Stimulated activated memory B cell treated with anti-CD40 and anti-IgM and Interleukin-4, amounts not matched to agents 10 μg/mL and 1 μg/mL and 100 μg/mL, for 72 hours (primary cell): ENCODE results near the gene KRTAP5-2.

ENCODE experiments used
- ATAC-seq: fragments of 150-1000 bp; cut with Tn5 transposase; 2 replicates; pipeline ENCODE4 v1.10.0; 2021
- H3K27ac Mint-ChIP-seq: one replicate; pipeline ENCODE4 v1.8.0; 2022; ENCODE audit warnings: mild to moderate bottlenecking, mixed read lengths
- H3K27me3 Mint-ChIP-seq: one replicate; pipeline ENCODE4 v1.8.0; 2022; ENCODE audit warnings: mixed read lengths
- H3K36me3 Mint-ChIP-seq: one replicate; pipeline ENCODE4 v1.8.0; 2022; ENCODE audit warnings: mixed read lengths
- H3K4me1 Mint-ChIP-seq: one replicate; pipeline ENCODE4 v1.8.0; 2022; ENCODE audit warnings: mixed read lengths
- H3K4me3 Mint-ChIP-seq: one replicate; pipeline ENCODE4 v1.8.0; 2022; ENCODE audit warnings: mild to moderate bottlenecking, moderate library complexity, mixed read lengths
- H3K9me3 Mint-ChIP-seq: one replicate; pipeline ENCODE4 v1.8.0; 2022; ENCODE audit warnings: mixed read lengths

KRTAP5-2 gene

DNA sequence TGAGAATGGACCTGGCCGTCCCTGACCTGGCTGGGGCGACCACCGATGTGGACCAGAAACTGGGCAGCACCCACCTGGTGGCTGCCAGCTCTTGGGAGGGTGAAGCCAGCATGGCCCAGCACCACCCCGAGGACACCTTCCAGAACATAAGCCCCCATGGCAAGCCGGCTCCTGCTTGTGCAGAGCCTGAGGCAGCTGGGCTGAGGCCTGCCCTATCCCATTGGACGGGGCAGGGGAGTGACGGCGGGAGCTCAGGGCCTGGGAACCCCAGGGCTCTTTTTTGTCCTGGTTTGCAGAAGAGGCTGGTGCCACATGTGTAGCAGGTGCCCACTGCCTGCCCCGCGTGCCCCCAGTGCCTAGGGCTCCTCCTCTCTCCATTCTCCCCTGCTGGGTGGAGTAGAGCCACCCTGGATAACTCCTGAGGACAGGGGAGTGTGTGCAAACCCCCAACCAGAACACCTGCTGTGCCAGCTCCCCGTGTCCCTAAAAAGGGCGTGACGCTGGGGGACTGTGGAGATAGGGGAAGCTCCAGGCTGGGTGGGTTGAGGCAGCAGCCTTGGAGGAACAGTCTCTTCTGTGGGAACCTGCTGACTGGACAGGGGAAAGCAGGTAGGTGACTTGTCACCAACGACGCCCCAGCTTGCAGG lies 38.0 kb downstream of the KRTAP5-2 start:
- Mint-ChIP-seq H3K4me3 (no peak overlapping the region), H3K27ac (no peak overlapping the region), H3K9me3 (no peaks in the 10 kb centered on the region), H3K27me3 (peaks cover 41% of the 10 kb centered on the region), H3K4me1 (peaks cover 14% of the 10 kb centered on the region), H3K36me3 (peaks cover 6% of the 10 kb centered on the region)
- no peak for ATAC-seq

- Mint-ChIP-seq H3K9me3 (no peaks in the 10 kb centered on the region), H3K36me3 (peaks cover 6% of the 10 kb centered on the region), H3K4me1 (peaks cover 14% of the 10 kb centered on the region), H3K27ac (no peak overlapping the region), H3K4me3 (no peak overlapping the region), H3K27me3 (peaks cover 47% of the 10 kb centered on the region)
- peak; percentile 68 for ATAC-seq
These were observed 38.8 kb downstream of the KRTAP5-2 start for GRCh38 chr11:1559111-1559951.

DNA sequence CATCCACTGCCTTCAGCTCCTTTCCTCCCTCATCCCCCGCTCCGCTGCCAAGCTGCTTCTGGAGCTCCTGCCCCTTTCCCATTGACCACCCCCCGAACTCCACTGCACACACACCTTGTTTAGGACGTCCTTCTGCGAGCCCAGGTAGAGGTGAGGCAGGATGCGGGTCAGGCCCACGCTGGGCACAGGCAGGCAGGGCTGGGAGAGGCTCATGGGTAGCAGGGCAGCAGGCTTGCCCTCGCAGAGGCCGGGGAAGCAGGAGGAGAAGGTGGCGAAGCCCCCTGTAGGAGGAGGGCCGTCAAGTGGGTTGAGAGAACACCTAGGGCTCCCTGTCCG lies 39.4 kb downstream of the KRTAP5-2 start:
- Mint-ChIP-seq H3K27me3 (peaks cover 53% of the 10 kb centered on the region), H3K4me3 (no peak overlapping the region), H3K9me3 (no peaks in the 10 kb centered on the region), H3K36me3 (peaks cover 6% of the 10 kb centered on the region), H3K4me1 (peaks cover 14% of the 10 kb centered on the region), H3K27ac (no peak overlapping the region)
- no peak for ATAC-seq

DNA sequence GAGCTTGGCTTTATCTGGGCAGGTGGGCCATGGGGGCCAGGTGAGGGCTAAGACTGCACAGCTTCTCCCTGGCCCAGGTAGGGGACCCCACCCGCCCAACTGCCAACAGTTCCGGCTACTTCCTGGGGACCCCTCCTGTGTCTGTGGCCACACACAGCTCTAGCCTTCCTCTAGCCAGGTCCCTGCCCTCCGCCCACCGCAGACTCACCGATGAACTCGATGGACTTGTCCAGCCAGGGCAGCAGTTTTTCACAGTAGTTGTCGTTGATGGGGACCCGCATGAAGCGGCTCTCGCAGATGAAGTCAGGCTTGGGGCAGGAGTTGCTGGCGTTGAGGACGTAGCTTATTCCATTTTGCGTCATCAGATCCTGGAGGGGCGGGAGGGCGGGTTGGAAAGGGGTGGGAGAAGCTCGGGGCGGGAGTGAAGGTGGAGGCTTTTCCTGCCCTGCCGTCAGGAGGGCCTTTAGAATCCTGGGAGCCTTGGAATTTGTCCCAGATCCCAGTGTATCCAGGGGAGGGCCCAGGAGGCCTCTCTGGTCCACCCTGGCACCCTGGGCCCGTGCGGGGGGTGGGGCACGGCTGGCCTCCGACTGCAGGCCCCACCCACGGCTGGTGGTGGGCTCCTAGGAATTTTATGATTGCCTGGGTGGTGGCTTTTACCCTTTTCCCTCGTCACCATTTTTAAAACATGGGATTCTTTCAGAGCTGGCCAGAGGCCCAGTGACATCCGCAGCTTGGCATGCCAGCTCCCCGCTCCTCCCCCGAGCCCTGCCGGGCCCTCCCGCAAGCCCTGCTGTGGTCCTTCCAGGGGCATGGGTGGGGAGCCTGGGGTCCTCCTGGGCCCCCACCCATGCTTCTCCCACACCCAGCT lies 40.0 kb downstream of the KRTAP5-2 start:
- no peak overlapping the region for H3K4me3 Mint-ChIP-seq
- no peaks in the 10 kb centered on the region for H3K9me3 Mint-ChIP-seq
- peaks cover 6% of the 10 kb centered on the region for H3K36me3 Mint-ChIP-seq
- H3K27ac Mint-ChIP-seq: no peak overlapping the region
- H3K4me1 Mint-ChIP-seq: peaks cover 14% of the 10 kb centered on the region
- ATAC-seq: no peak
- peaks cover 58% of the 10 kb centered on the region for H3K27me3 Mint-ChIP-seq

DNA sequence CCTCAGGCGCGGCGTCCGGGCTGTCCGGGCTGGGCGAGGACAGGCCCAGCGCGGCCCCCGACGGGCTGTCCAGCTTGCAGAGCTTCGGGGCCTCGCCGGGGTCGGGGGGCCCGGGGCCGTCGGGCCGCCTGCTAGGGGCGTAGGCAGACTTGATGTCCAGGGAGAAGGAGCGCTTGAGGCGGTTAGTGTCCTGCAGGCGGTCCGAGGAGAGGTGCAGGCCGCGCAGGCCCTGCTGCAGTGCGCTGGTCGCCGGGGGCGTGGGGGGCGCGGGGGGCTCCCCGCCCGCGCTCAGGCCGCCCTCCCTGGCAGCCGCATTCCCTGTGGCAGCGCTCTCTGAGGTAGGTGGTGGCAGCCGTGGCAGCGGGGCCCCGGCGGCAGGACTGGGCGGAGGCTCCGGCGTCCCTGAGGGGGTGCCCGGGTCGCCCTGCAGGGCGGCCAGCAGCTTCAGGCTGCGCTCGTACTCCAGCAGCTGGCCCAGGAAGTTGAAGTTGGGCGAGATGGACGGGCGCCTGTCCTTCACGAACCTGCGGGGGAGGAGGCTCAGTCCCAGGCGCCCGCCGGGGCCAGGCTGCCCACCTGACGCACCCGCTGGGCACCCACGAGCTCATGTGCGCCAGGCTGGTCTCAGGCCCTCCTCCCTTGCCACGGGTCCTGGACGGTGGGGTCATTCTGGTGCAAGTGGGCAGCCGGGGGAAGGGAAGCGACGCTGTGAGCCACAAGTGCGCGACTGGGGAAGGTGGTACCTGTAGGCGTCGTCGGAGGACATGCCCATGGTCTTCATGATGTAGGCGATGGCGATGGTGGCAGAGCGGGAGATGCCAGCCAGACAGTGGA lies 40.8 kb downstream of the KRTAP5-2 start:
- peaks cover 6% of the 10 kb centered on the region for H3K36me3 Mint-ChIP-seq
- H3K27ac Mint-ChIP-seq: no peak overlapping the region
- H3K4me1 Mint-ChIP-seq: peaks cover 14% of the 10 kb centered on the region
- no peak overlapping the region for H3K4me3 Mint-ChIP-seq
- peaks cover 66% of the 10 kb centered on the region for H3K27me3 Mint-ChIP-seq
- ATAC-seq: no peak
- no peaks in the 10 kb centered on the region for H3K9me3 Mint-ChIP-seq

GRCh38 chr11:1556278-1556902 lies 41.7 kb downstream of the KRTAP5-2 start:
- Mint-ChIP-seq H3K4me3 (no peak overlapping the region), H3K36me3 (peaks cover 6% of the 10 kb centered on the region), H3K9me3 (peaks cover 5% of the 10 kb centered on the region), H3K4me1 (peaks cover 14% of the 10 kb centered on the region), H3K27me3 (peaks cover 68% of the 10 kb centered on the region), H3K27ac (no peak overlapping the region)
- no peak for ATAC-seq

DNA sequence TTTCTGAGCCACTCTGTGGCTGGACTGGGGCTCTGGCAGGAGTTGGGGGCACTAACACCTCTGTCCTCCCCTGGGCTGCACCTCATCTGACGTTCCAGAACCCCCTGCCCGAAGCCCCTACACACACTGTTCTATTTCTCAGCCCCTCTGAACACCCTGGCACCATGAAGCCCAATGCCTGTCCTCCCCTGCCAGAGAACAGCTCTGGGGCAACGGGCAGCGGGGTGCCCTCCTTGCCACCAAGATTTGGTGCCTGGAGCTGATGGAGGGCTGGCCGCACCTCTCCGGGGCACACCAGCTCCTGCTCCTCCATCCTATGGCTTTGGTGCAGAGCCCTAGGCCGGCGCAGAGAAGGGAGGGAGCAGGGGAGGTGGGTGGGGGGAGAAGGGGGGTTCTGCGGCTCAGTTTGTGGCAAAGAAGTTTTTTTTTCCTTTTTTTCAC lies 42.4 kb downstream of the KRTAP5-2 start:
- Mint-ChIP-seq H3K27ac (no peak overlapping the region), H3K36me3 (peaks cover 6% of the 10 kb centered on the region)

GRCh38 chr11:1554981-1555712 lies 42.9 kb downstream of the KRTAP5-2 start:
- Mint-ChIP-seq H3K4me3 (no peak overlapping the region), H3K4me1 (peaks cover 14% of the 10 kb centered on the region), H3K36me3 (peaks cover 6% of the 10 kb centered on the region), H3K9me3 (peaks cover 11% of the 10 kb centered on the region), H3K27me3 (peaks cover 67% of the 10 kb centered on the region), H3K27ac (no peak overlapping the region)
- no peak for ATAC-seq

More for the DNA sequence above, 42.4 kb downstream of the KRTAP5-2 start:
- peaks cover 67% of the 10 kb centered on the region for H3K27me3 Mint-ChIP-seq
- no peak overlapping the region for H3K4me3 Mint-ChIP-seq
- peaks cover 14% of the 10 kb centered on the region for H3K4me1 Mint-ChIP-seq
- peaks cover 8% of the 10 kb centered on the region for H3K9me3 Mint-ChIP-seq
- no peak for ATAC-seq

DNA sequence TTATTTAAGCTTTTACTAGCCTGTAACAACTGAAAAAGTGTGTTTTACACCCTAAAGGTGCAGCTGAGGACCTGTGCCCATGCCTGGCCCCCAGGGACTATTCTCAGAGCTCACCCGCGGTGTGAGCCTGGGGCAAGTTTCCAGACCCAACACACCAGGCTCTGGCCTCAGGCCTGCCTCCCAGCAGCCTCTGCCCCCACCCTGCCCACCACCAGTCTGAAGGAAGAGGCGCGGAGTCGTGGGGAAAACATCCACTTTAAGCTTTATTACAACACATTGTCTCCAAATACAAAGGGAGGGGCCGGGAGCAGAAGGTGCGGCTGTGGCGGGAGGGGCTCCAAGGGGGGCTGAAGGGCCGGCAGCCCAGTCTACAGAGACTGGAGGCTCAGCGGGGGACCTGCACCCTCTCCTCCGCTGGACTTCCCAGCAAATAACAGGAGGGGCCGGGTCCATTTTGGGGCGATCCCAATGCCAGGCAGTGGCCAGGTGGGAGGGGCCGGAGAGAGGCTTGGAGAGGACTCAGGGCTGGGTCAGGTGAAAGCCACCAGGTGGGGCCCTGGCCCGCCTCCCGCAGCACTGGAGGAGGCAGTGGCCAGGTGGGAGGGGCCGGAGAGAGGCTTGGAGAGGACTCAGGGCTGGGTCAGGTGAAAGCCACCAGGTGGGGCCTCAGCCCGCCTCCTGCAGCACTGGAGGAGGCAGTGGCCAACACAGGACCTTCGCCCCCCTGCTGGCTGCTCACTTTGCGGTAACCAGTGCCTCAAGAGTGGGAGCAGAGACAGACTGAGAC lies 44.1 kb downstream of the KRTAP5-2 start:
- Mint-ChIP-seq H3K27ac (no peak overlapping the region), H3K27me3 (peaks cover 61% of the 10 kb centered on the region), H3K4me1 (peaks cover 6% of the 10 kb centered on the region), H3K4me3 (no peak overlapping the region), H3K36me3 (peaks cover 6% of the 10 kb centered on the region), H3K9me3 (peaks cover 11% of the 10 kb centered on the region)
- no peak for ATAC-seq

GRCh38 chr11:1549338-1550330 lies 48.5 kb downstream of the KRTAP5-2 start:
- Mint-ChIP-seq H3K4me3 (no peak overlapping the region), H3K36me3 (no peaks in the 10 kb centered on the region), H3K4me1 (peaks cover 15% of the 10 kb centered on the region), H3K27me3 (peaks cover 49% of the 10 kb centered on the region), H3K9me3 (peaks cover 11% of the 10 kb centered on the region), H3K27ac (no peak overlapping the region)
- ATAC-seq: peak; percentile 21

DNA sequence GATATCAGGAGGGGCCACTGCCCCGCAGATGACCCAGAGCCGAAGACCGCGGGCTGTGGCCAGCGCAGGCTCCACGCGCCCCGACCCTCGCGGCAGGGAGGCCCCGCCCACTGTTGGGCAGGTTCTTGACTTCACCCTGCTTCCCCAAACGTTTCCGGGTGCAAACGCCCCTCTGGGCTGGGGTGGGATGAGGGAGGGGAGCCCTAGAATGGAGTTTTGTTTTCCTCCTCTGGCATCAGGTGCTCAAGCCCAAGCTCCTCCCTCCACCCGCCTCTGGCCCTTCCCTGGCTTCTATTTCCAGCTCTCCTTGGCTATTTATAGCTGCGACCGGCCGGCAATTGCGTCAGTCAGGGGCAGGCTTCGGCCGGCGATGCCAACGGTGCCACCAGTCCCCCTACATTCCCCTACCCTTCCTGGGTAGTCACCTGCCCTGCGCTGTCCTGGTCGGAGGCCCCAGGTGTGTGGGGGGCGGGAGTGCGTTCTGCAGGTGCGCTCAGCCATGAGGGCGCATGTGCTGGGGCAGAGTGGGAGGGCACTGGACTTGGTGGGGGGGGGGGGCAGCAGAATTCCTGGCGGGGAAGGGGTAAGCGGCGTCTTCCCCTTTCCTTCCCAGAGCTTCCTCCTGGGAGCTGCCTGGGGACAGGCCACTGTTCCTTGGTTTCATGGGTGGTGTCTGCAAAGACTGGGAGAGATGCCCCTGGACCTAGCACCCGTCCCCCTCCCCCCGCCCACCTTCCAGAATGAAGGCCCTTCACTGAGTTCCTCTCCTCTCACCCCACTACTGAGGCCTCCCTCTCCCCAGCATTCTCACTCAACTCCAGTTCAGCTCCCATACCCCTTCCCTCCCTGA lies 49.6 kb downstream of the KRTAP5-2 start:
- H3K4me1 Mint-ChIP-seq: peaks cover 15% of the 10 kb centered on the region
- H3K4me3 Mint-ChIP-seq: peak overlapping the region; percentile 58
- no peak overlapping the region for H3K27ac Mint-ChIP-seq
- no peak for ATAC-seq
- peaks cover 11% of the 10 kb centered on the region for H3K9me3 Mint-ChIP-seq
- no peaks in the 10 kb centered on the region for H3K36me3 Mint-ChIP-seq
- peaks cover 37% of the 10 kb centered on the region for H3K27me3 Mint-ChIP-seq
